ENCODE measurements around the gene SLC25A30.
A peak's percentile ranks its signal among the peaks of the same experiment; 100 is the strongest.

SLC25A30 gene

GRCh38 chr13:45439781-45440462 is 21.7 kb upstream of the SLC25A30 start:
- DNase-seq (ENCODE audit: low read depth): no peak
- TF ChIP-seq, protein P1, sequence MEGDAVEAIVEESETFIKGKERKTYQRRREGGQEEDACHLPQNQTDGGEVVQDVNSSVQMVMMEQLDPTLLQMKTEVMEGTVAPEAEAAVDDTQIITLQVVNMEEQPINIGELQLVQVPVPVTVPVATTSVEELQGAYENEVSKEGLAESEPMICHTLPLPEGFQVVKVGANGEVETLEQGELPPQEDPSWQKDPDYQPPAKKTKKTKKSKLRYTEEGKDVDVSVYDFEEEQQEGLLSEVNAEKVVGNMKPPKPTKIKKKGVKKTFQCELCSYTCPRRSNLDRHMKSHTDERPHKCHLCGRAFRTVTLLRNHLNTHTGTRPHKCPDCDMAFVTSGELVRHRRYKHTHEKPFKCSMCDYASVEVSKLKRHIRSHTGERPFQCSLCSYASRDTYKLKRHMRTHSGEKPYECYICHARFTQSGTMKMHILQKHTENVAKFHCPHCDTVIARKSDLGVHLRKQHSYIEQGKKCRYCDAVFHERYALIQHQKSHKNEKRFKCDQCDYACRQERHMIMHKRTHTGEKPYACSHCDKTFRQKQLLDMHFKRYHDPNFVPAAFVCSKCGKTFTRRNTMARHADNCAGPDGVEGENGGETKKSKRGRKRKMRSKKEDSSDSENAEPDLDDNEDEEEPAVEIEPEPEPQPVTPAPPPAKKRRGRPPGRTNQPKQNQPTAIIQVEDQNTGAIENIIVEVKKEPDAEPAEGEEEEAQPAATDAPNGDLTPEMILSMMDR (IDR thresholded peaks at IDR 0.05; ENCODE audit: control insufficient read depth, extremely low read depth, insufficient read depth): no peak
- H3K4me3 ChIP-seq (ENCODE audit: low read depth, low read length): no peak overlapping the region

DNA sequence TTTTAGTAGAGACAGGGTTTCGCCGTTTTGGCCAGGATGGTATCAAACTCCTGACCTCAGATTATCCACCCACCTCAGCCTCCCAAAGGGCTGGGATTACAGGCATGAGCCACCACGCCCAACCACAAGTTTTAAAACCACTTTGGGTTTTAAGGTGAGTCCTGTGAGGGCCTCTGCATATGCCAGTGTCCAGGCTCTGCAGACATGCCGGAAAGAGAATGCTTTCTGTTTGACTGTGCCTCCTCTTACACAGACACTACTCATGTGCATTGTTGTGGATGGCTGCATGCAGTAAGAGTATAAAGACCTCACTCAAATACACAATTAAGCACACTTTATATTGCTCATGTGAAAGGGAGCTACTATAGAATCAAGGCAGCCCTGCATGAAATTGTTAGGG is 20.8 kb upstream of the SLC25A30 start:
- H3K4me3 ChIP-seq (ENCODE audit: low read depth, low read length): no peak overlapping the region
- TF ChIP-seq, protein P1 (IDR thresholded peaks at IDR 0.05; ENCODE audit: control insufficient read depth, extremely low read depth, insufficient read depth): no peak
- DNase-seq (ENCODE audit: low read depth): no peak

DNA sequence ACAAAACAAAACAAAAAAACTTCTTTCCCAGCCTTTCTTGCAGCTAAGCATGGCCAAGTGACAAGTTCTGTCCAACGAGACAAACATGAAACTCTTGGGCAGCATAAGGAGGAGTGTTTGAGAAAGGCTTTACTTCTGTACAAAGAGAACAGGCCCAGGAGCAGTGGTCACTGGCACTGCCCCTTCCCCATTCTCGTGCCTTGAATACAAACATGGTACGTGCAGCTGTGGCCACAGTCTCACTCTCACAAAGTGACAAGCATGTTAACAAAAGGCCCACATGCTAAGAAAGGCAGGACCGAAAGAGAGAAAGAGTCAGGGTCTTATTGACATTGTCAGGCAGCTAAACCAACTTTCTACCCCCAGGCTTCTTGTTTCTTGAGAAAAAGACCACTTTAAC is 19.8 kb upstream of the SLC25A30 start:
- TF ChIP-seq, protein P1 (IDR thresholded peaks at IDR 0.05; ENCODE audit: control insufficient read depth, extremely low read depth, insufficient read depth): no peak
- DNase-seq (ENCODE audit: low read depth): no peak
- H3K4me3 ChIP-seq (ENCODE audit: low read depth, low read length): no peak overlapping the region

GRCh38 chr13:45436953-45437352 is 18.8 kb upstream of the SLC25A30 start:
- TF ChIP-seq, protein P1 (IDR thresholded peaks at IDR 0.05; ENCODE audit: control insufficient read depth, extremely low read depth, insufficient read depth): no peak
- H3K4me3 ChIP-seq (ENCODE audit: low read depth, low read length): no peak overlapping the region
- DNase-seq (ENCODE audit: low read depth): no peak

- TF ChIP-seq, protein P1 (IDR thresholded peaks at IDR 0.05; ENCODE audit: control insufficient read depth, extremely low read depth, insufficient read depth): no peak
- DNase-seq (ENCODE audit: low read depth): no peak
- no peak overlapping the region for H3K4me3 ChIP-seq (ENCODE audit: low read depth, low read length)
Observed at GRCh38 chr13:45436332-45436731, 18.2 kb upstream of the SLC25A30 start.

DNA sequence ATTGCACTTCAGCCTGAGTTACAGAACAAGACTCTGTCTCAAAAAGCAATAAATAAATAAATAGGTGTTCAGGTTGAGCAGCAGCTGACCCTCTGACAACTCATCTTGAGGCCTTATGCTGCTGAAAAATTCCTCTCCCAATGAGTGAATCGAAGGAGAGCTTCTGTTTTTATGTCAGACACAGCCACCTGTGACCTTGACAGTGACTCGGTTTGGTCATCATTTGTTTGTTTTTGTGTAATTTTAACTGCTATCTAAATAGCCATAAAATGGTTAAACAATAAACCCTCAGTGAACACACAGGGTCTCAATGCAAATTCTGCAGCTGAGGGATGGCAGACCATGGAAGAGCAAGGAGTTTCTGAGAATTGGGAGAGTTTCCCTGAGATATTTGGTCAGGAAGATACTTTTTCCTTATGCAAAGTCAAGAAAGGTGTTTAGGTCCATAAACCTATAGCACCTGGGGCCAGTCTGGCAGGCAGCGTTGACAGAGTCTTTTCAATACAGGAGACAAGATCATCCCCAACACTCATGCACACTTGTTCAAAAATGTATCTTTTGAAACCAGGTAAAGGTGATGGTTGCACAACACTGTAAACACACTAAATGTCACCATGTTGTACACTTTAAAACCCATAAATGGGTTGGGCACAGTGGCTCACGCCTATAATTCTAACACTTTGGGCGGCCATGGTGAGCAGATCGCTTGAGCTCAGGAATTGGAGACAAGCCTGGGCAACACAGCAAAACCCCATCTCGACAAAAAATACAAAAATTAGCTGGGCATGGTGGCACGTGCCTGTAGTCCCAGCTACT is 16.6 kb upstream of the SLC25A30 start:
- TF ChIP-seq, protein P1 (IDR thresholded peaks at IDR 0.05; ENCODE audit: control insufficient read depth, extremely low read depth, insufficient read depth): no peak
- peak; percentile 36 for DNase-seq (ENCODE audit: low read depth)
- no peak overlapping the region for H3K4me3 ChIP-seq (ENCODE audit: low read depth, low read length)
